CD4-positive, alpha-beta T cell treated with Interleukin-6 at 100 ng/mL for 8 hours (primary cell): ENCODE results near the gene RELA.
A peak's percentile ranks its signal among the peaks of the same experiment; 100 is the strongest.

ENCODE experiments used
- DNase-seq: peaks from one replicate; pipeline ENCODE4 v3.0.0-alpha.2; 2020; ENCODE audit warnings: mixed read lengths, low spot score

RELA gene

GRCh38 chr11:65630215-65630614 is 32.5 kb downstream of the RELA start:
- no peak for DNase-seq

- DNase-seq, result no peak
These were observed 33.1 kb downstream of the RELA start for GRCh38 chr11:65629579-65629978.

GRCh38 chr11:65627202-65627601 is 35.5 kb downstream of the RELA start:
- no peak for DNase-seq

- peak; percentile 54 for DNase-seq
These were observed 36.9 kb downstream of the RELA start for GRCh38 chr11:65625628-65626342.

- no peak for DNase-seq
These were observed 37.6 kb downstream of the RELA start for GRCh38 chr11:65624931-65625627.

GRCh38 chr11:65623852-65624616 is 38.7 kb downstream of the RELA start:
- no peak for DNase-seq

GRCh38 chr11:65623177-65623576 is 39.5 kb downstream of the RELA start:
- no peak for DNase-seq

GRCh38 chr11:65622011-65622410 is 40.7 kb downstream of the RELA start:
- DNase-seq, result no peak

- no peak for DNase-seq
These were observed 41.3 kb downstream of the RELA start for GRCh38 chr11:65621460-65621859.

- DNase-seq, result no peak
These were observed 42.0 kb downstream of the RELA start for GRCh38 chr11:65620666-65621065.

GRCh38 chr11:65619281-65619928 is 43.3 kb downstream of the RELA start:
- DNase-seq, result no peak

GRCh38 chr11:65618763-65619162 is 44.0 kb downstream of the RELA start:
- DNase-seq, result no peak

GRCh38 chr11:65617990-65618751 is 44.5 kb downstream of the RELA start:
- DNase-seq, result no peak

- DNase-seq, result no peak
These were observed 45.4 kb downstream of the RELA start for GRCh38 chr11:65617136-65617850.

GRCh38 chr11:65616575-65617001 is 46.1 kb downstream of the RELA start:
- DNase-seq, result no peak

- DNase-seq, result no peak
These were observed 46.7 kb downstream of the RELA start for GRCh38 chr11:65615950-65616574.

GRCh38 chr11:65615229-65615949 is 47.3 kb downstream of the RELA start, which contains the start of gene PCNX3:
PCNX3 (plus strand) TSS chr11:65615776; CDS start chr11:65616312, 536 bp downstream.
- DNase-seq, result peak; percentile 100

GRCh38 chr11:65613091-65613928 is 49.4 kb downstream of the RELA start:
- no peak for DNase-seq

- DNase-seq, result no peak
These were observed 50.0 kb downstream of the RELA start for GRCh38 chr11:65612691-65613090.
